Measurements from ENCODE around the gene PPP1R12B.
A peak's percentile ranks its signal among the peaks of the same experiment; 100 is the strongest.
"Not testable (repeated sequence)": the region's sequence is repeated elsewhere in the genome, so short reads cannot be mapped to it uniquely, and the experiment has no call there.

PPP1R12B gene

DNA sequence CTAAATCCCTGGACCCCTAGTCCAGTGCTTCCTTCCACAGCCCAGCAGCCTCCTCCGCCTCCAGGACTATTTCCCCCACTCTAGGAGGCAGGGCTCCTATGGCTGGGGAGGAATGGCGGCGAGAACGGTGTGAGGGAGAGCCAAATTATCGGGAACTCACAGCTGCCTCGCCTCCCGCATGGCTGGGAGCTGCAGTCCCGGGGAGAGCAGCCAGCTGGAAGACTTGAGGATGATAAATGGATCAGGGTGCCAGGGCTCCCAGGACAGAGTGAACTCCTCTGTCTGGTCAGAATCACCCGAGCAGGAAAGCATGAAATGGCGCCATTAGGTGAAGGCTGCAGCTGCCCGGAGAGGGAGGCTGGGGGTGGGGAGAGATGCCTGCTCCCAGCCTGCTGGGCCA, 270.5 kb downstream of the PPP1R12B start:
- not testable (repeated sequence) for DNase-seq

- no peak for DNase-seq
These were observed 271.0 kb downstream of the PPP1R12B start for GRCh38 chr1:202619505-202619904.

DNA sequence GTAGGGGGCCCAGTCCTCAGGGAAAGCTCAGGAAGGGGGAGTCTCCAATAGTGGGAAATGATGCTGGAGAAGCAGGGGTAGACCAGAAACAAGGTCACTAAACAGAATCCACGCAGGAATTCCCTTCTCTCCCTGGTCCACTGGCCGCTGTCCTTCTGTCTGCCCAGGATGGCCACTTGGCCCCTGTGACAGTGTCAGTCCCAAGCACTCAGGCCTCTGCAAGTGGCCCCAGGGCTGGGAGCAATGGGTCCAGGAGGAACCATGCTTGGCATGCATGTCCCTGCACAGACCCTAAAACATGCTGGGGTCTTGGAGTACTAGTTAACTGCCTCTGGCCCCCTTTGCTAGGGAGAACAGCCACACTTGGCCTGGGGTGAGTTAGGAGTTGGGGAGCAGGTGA, 271.5 kb downstream of the PPP1R12B start:
- DNase-seq: not testable (repeated sequence)

GRCh38 chr1:202621446-202621845, 272.9 kb downstream of the PPP1R12B start:
- no peak for DNase-seq

DNA sequence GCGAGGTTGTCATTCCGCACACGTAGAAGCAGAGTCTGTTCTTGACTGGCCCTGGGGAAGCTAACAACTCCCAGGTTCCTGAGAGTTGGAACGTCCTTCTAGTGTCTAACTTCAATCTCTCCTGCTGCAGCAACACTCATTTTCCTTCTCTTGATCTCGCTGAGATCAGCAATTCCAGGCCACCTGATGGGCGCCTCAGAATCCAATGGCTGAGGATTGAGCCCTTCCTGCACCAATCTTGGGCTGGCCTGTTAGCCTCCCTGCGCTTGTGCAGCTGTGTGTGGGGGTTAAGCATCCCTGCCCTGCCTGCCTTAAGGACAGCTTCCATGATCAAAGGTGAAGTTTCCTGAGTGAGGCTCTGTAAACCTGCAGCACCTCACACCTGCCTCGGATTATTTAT, 273.9 kb downstream of the PPP1R12B start:
- DNase-seq: no peak

DNA sequence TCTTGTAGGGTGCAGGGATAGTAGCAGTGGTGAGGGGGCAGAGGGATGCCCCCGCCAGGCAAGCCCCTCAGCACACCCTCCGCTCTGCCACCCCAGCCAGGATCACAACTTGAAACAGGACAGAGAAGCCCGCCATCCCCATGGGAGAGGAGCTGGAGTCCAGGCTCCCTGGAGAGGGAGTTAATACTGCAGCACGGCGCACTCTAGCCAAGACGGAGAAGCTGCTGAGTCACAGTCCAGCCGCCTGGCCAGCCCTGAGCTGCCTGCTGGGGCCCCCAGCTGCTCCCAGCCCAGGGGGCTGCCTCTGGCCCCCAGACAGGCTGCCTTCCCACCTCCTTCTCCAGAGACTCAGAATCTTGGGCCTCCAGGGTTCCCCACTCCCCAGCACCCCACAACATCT, 274.6 kb downstream of the PPP1R12B start:
- no peak for DNase-seq

GRCh38 chr1:202623476-202623875, 275.0 kb downstream of the PPP1R12B start:
- DNase-seq: not testable (repeated sequence)

GRCh38 chr1:202624088-202624780, 275.7 kb downstream of the PPP1R12B start:
- no peak for DNase-seq

DNA sequence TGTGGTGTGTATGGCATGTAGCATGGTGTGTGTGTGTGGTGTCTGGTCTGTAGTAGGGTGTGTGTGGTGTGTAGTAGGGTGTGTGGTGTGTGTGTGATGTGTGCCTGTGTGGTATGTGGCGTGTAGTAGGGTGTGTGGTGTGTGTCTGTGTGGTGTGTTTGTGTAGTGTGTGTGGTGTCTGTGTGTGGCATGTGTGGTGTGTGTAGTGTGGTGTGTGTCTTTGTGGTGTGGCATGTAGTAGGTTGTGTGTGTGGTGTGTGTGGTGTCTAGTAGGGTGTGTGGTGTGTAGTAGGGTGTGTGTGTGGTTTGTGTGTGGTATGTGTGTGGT, 276.2 kb downstream of the PPP1R12B start:
- no peak for DNase-seq

- peak; percentile 71 for DNase-seq
These were observed 277.2 kb downstream of the PPP1R12B start for GRCh38 chr1:202625416-202626360.

DNA sequence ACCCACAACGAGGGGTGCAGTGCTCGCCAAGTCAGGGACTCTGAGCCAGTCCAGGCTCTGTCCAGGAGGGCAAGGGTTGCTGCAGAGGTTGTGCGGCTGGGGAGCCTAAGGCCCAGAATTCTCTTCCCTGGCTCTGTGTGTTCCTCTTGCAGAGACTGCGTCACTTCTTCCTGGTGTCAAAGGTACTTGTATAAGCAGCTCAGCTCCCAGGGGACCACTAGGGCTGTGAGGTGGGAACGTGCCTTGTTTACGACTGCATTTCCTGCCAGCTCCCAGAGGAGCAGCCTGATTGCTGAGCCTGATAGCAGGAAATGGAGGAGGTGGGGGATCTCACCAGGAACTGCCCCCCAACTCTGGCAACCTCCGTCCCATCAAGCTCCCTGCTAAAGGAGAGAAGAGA, 278.5 kb downstream of the PPP1R12B start:
- DNase-seq: not testable (repeated sequence)

DNA sequence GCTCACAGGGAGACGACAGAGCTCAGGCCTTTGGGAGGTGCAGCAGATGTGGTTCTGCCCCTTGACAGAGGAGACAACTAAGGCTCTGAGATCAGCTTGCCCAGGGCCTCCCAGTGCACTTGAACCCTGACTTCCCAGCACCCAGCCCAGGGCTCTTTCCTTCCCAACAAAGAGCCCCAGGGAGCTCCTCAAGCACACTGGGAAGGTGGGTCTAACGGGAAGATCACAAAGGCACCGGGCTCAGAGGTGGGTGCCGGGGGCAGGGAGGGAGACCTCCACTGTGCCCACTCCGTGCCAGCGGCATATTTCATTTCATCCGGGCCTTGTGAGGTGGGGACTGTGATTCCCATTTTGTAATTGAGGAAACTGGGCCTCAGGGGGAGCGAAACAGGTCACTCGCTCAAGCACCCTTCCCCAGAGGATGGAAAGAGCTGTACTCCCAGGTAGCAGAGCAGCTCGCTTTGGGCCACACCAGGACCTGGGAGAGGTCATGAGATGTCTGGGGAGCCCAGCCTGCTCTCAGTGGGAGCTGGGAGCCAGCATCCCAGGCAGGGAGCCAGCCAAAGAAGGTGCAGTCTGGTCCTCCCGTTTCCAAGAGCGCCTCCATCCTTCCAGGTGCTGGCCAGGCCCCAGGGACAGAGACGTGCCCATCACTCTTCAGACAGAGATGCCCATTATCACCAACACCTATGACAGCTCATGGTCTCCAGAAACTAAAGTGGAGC, 279.5 kb downstream of the PPP1R12B start:
- DNase-seq: no peak

DNA sequence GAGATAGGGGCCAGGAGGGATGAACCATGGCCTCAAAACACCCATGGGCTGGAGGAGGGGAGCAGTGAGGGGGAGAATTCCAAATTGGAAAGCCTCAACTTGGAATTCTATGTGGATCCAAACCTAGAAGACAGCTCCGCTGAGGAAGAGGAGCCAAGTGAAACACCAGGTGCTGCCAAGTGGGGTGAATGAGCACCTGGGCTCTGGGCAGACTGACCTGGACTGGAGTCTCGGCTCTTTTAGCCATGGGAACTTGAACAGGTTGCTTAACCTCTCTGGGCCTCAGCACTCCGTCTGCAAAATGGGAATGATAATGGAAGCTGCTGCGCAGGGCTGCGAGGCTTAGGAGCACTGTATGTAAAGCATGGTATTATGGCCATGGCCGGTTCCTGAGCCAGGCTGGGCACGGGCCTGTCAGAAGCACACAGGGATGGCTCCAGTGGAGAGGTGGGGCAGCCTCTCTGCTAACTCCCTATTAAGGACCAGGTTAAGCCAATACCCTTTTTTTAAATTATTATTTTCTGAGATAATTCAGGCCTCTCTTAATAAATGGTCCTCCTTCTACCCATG, 280.2 kb downstream of the PPP1R12B start:
- no peak for DNase-seq

GRCh38 chr1:202629257-202629811, 280.8 kb downstream of the PPP1R12B start:
- DNase-seq: not testable (repeated sequence)

- DNase-seq: not testable (repeated sequence)
These were observed 281.6 kb downstream of the PPP1R12B start for GRCh38 chr1:202630096-202630495.

DNA sequence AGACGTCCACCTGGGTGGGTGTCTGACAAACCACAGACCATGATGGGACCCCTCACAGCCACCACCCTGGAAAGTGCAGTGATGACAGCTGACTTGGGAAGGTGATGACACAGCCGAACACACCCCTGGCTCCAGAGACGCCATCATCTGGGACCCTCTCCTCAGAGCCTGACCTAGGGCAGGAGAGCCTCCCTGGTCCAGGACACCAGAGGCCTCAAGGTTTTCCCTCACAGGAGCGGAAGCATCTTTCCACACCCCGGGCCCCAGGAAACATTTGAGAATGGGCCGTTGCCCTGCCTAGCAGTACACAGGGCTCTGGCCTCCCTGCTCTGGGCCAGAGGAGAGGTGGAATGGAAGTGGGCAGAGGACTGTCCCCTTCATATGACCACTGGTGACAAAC, 282.0 kb downstream of the PPP1R12B start:
- no peak for DNase-seq

GRCh38 chr1:202631076-202631923, 282.8 kb downstream of the PPP1R12B start:
- DNase-seq: no peak

DNA sequence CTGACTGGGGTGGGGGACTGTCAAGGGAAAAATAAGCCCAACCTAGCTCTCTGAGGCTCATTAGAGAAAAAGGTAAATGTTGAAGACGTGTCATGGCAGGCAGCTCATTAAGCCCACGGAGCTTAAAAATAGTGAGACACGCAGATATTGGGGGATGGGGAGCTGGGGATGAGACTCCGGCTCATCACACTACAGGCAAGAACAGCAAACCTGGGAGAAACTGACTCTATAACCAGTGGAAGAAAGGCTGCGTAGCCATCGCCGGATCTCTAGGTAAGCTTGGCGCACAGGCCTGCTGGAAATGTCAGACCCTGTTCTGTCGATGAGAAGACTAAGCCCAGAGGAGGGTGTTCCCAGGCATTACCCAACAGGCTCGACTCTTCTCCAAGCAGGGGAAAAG, 283.7 kb downstream of the PPP1R12B start:
- DNase-seq: peak; percentile 4

- not testable (repeated sequence) for DNase-seq
These were observed 287.7 kb downstream of the PPP1R12B start for GRCh38 chr1:202636171-202636570.

DNA sequence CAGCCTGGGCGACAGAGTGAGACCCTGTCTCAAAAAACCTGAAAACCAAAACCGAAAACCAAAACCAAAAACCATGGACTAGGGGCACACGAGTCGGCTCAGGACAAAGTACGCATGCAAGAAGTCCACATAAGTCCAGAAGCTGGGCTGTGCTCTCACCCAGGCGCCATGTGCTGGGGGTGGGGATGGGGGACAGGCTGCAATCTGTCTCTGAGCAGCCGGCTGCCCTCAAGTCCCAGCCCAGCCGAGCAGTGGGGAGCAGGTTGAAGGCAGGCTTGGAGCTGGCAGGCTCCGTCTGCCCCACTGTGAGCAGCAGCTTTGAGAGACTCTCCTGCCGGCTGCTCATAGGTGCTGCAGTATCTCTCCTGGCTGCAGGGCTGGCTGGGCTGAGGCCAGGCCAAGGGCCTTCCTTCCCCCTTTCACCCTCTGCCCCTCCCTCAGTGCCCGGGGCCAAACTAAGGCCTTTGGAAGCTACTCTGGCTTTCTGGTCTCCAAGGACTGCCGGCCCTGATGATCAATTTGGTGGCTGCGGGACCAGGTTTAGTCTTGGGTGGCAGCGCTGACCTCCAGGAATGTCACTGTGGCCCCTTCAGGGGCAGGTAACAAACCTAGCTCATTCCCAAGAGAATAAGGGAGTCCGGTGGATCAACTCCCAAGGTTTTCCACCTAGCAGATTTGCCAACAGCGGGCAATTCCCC, 289.0 kb downstream of the PPP1R12B start:
- DNase-seq: not testable (repeated sequence)
